ENCODE results near the gene COPG1. TPM values are rescaled to one million over a fixed set of nuclear protein-coding genes. Genes with fewer than 3 reads are reported as not detected.

COPG1 gene
- total and polyA plus RNA-seq, 2 donors (not counting 3 experiments of a cell fraction or from before 2014, with no cell fraction given): 112 to 202 TPM

DNA sequence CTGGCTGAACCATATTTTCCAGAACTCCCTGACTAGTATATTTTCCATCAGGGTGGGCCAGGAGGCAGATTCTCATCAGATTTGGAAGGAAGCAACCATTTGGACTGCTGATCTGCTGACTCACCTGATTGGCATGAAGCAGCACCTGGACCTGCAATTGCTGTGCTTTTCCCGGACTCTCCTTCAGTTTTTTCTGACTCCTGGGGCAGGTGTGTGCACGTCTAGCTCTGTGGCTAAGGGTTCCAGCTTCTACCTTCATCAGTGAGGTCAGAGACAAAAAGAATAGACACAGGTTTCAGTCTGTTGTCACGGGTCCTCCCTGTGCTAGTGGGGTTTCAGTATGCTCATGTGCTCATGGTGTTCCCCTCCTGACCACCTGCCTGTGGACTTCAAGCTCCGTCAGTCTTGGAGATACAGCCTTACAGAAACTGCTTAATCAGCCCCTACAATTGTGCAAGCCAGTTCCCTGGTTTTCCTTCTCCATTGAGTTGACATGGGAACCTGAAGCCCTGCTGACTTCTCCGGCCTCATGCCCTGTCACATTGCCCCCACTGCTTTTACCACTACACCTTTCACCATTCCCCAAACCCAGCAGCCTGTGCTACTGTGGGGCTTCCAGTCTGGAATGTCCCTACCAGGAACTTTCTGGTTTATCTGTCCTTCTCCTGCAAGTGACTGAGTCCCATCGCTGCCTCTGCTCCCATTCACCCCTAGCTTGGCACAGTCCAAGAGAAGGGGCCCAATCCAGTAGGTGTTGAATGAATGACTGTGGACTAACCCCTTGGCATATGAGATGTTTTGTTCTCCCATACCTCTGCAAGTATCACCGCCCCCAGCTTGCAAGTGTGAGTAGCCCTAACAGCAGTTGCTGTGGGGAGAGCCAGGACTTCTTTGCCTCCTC lies 61.0 kb downstream of the COPG1 start:
- no TSS peak for BruUV-seq (replicated peaks)
- Histone ChIP-seq H3K9me1 (replicated peaks; ENCODE audit: control insufficient read depth, extremely low read depth, insufficient read depth, low read length) (no peaks in the 10 kb centered on the region), H3K4me2 (ENCODE audit: insufficient read depth, low read length) (no peak overlapping the region), H2AFZ (ENCODE audit: low read depth, low read length) (no peak overlapping the region), H4K20me1 (replicated peaks; ENCODE audit: control insufficient read depth, extremely low read depth, insufficient read depth, low read length) (no peaks in the 10 kb centered on the region), H3K79me2 (ENCODE audit: control insufficient read depth, insufficient read depth, low read length) (no peaks in the 10 kb centered on the region), H3K27me3 (ENCODE audit: control insufficient read depth in 2 of 2, insufficient read depth in 2 of 2, low read length in 2 of 2) (no peaks in the 10 kb centered on the region), H3K9ac (replicated peaks; ENCODE audit: extremely low read depth, insufficient read depth, low read length) (no peak overlapping the region), H3K4me1 (ENCODE audit: control insufficient read depth, extremely low read depth, insufficient read depth, low read length) (peaks cover 9% of the 10 kb centered on the region), H3K27ac (ENCODE audit: insufficient read depth, low read depth, low read length) (no peak overlapping the region), H3K4me3 (replicated peaks in 1 of 3; ENCODE audit: insufficient read depth in 1 of 3, low read depth in 1 of 3, low read length in 3 of 3) (no peak overlapping the region), H3K9me3 (replicated peaks; ENCODE audit: control insufficient read depth, insufficient read depth, low read length) (no peaks in the 10 kb centered on the region), H3K36me3 (ENCODE audit: control insufficient read depth in 2 of 2, extremely low read depth in 1 of 2, insufficient read depth in 2 of 2, low read length in 2 of 2) (no peaks in the 10 kb centered on the region)
- no peak for TF ChIP-seq EZH2 (IDR thresholded peaks at IDR 0.05; ENCODE audit: borderline replicate concordance, low read depth, low read length, severe bottlenecking)
- TF ChIP-seq JUN (IDR thresholded peaks at IDR 0.05; ENCODE audit: borderline replicate concordance, insufficient read depth, insufficient read length, low read depth): no peak
- no peak for TF ChIP-seq POLR2A (IDR thresholded peaks at IDR 0.05; ENCODE audit: low read depth, low read length)
- DNase-seq (ENCODE audit: low read depth, low spot score) (no peak), FAIRE-seq (no peak)
- ChIA-PET CTCF (no interaction called here), POLR2A (no interaction called here)
- intact Hi-C loops (cut with micrococcal nuclease): no loop called here
- dilution Hi-C loops (cut with MboI; ENCODE audit: extremely low pct_ligation_motif_present, low sequenced_read_pairs): no loop called here

DNA sequence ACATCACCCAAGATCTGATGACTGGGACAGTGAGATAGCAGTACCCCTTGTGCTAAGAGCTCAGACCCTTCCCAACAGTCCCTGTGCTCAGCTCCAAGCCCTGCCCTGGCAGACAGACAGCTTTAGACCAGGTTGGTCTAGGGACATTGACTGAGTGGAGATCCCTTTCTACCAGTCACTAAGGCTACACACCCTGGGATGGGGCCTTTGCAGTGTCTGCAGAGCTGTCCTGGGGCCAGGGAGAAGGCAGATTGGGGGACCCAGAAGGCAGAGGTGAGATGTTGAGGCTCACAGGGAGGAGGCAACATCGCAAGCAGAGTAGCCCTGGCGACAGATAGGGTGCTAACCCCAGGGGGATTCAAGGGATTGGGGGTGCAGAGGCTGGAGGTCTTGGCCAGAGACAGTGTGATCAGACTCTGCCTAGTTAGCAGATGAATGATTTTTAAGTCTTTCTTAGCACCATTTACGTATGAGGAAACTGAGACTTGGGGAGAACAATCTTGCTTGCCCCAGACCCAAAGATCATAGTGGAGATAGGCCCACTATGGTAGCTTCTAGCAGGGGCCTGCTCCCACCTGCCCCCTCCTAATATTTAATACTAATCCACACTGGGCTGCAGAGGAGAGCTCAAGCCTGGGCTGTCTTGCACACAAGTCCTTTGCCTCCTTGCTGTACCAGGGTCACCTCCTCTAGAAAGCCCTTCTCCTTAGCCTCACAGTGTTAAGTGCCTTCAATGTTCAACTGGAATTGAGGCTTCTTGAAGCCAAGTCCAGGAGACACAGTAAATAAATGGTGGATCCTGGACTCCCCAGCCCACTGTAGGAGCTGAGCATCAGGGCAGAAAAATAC lies 61.9 kb downstream of the COPG1 start:
- H3K4me2 ChIP-seq (ENCODE audit: insufficient read depth, low read length): no peak overlapping the region

More for the DNA sequence above, 61.9 kb downstream of the COPG1 start:
- no peaks in the 10 kb centered on the region for H3K27me3 ChIP-seq (ENCODE audit: control insufficient read depth in 2 of 2, insufficient read depth in 2 of 2, low read length in 2 of 2)
- DNase-seq (ENCODE audit: low read depth, low spot score): no peak
- H3K27ac ChIP-seq (ENCODE audit: insufficient read depth, low read depth, low read length): no peak overlapping the region
- no peak overlapping the region for H3K9ac ChIP-seq (replicated peaks; ENCODE audit: extremely low read depth, insufficient read depth, low read length)
- intact Hi-C loops (cut with micrococcal nuclease): no loop called here
- H3K79me2 ChIP-seq (ENCODE audit: control insufficient read depth, insufficient read depth, low read length): peaks cover 2% of the 10 kb centered on the region
- H3K4me1 ChIP-seq (ENCODE audit: control insufficient read depth, extremely low read depth, insufficient read depth, low read length): peaks cover under 1% of the 10 kb centered on the region
- H3K36me3 ChIP-seq (ENCODE audit: control insufficient read depth in 2 of 2, extremely low read depth in 1 of 2, insufficient read depth in 2 of 2, low read length in 2 of 2): no peaks in the 10 kb centered on the region
- TF ChIP-seq GATA2 (IDR thresholded peaks at IDR 0.05; ENCODE audit: insufficient read depth, insufficient read length, low read depth, low read length): no peak
- no peak for TF ChIP-seq POLR2A (IDR thresholded peaks at IDR 0.05; ENCODE audit: low read depth, low read length)
- no peak for TF ChIP-seq EZH2 (IDR thresholded peaks at IDR 0.05; ENCODE audit: borderline replicate concordance, low read depth, low read length, severe bottlenecking)
- no peak for TF ChIP-seq FOS (IDR thresholded peaks at IDR 0.05; ENCODE audit: borderline replicate concordance, insufficient read depth, low read length)
- no peak for TF ChIP-seq MYC (IDR thresholded peaks at IDR 0.05; ENCODE audit: low read depth, low read length)
- TF ChIP-seq, protein P1, sequence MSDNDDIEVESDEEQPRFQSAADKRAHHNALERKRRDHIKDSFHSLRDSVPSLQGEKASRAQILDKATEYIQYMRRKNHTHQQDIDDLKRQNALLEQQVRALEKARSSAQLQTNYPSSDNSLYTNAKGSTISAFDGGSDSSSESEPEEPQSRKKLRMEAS (IDR thresholded peaks at IDR 0.05; ENCODE audit: insufficient read depth, insufficient read length): no peak
- no peak overlapping the region for H3K4me3 ChIP-seq (replicated peaks in 1 of 3; ENCODE audit: insufficient read depth in 1 of 3, low read depth in 1 of 3, low read length in 3 of 3)
- ChIA-PET POLR2A (no interaction called here), CTCF (no interaction called here)
- no peaks in the 10 kb centered on the region for H3K9me1 ChIP-seq (replicated peaks; ENCODE audit: control insufficient read depth, extremely low read depth, insufficient read depth, low read length)
- dilution Hi-C loops (cut with MboI; ENCODE audit: extremely low pct_ligation_motif_present, low sequenced_read_pairs): no loop called here
- BruUV-seq (replicated peaks): no TSS peak
- H4K20me1 ChIP-seq (replicated peaks; ENCODE audit: control insufficient read depth, extremely low read depth, insufficient read depth, low read length): no peaks in the 10 kb centered on the region
- H2AFZ ChIP-seq (ENCODE audit: low read depth, low read length): no peak overlapping the region
- no peak for FAIRE-seq
- H3K9me3 ChIP-seq (replicated peaks; ENCODE audit: control insufficient read depth, insufficient read depth, low read length): no peaks in the 10 kb centered on the region
